Ectodermal cell (in vitro differentiated cells): ENCODE data around the gene SOX30. TPM values are rescaled to one million over a fixed set of nuclear protein-coding genes. Genes with fewer than 3 reads are reported as not detected.
"Not testable (repeated sequence)": the region's sequence is repeated elsewhere in the genome, so short reads cannot be mapped to it uniquely, and the experiment has no call there.

Experiments
- H3K27ac ChIP-seq: 2 replicates; pipeline ENCODE4 v1.7.0; 2013; ENCODE audit warnings: mild to moderate bottlenecking, low read depth, low read length; ENCODE audit not compliant: insufficient read depth, poor library complexity, severe bottlenecking
- H3K27me3 ChIP-seq: 2 replicates; pipeline ENCODE4 v1.7.0; 2013; ENCODE audit warnings: mild to moderate bottlenecking, low read length; ENCODE audit not compliant: insufficient read depth, control insufficient read depth, poor library complexity, severe bottlenecking
- H3K36me3 ChIP-seq: one replicate; pipeline ENCODE4 v1.7.0; 2013; ENCODE audit warnings: low read length; ENCODE audit not compliant: control insufficient read depth, insufficient read depth
- H3K4me1 ChIP-seq: one replicate; pipeline ENCODE4 v1.7.0; 2013; ENCODE audit warnings: low read length; ENCODE audit not compliant: control insufficient read depth, insufficient read depth
- H3K4me3 ChIP-seq: 2 replicates; pipeline ENCODE4 v1.7.0; 2013; ENCODE audit warnings: low read depth, low read length, control low read depth; ENCODE audit not compliant: insufficient read depth
- H3K9me3 ChIP-seq: 2 replicates; pipeline ENCODE4 v1.7.0; 2013; ENCODE audit warnings: mild to moderate bottlenecking, low read length, moderate library complexity; ENCODE audit not compliant: control insufficient read depth
- WGBS, 2 experiments: methylation state at CpG; one replicate each; pipeline ENCODE4 v1.1.7; 2013; ENCODE audit warnings: missing lambda C conversion rate in 2 of 2; 5-methylcytosine and 5-hydroxymethylcytosine counted together
- polyA plus RNA-seq, 4 experiments: library from polyadenylated mRNA; stranded (reverse); fragments of 50-300 nt; gene quantifications; one replicate each; pipeline ENCODE4 v1.2.3, GENCODE V29; 2013

SOX30 gene
- 0.35 TPM for polyA plus RNA-seq (2013, experiment 1 of 4)
- 0.14 TPM for polyA plus RNA-seq (2013, experiment 2 of 4)
- polyA plus RNA-seq (2013, experiment 3 of 4) = not detected
- 0.08 TPM for polyA plus RNA-seq (2013, experiment 4 of 4)

- H3K9me3 ChIP-seq = no peaks in the 10 kb centered on the region
- no peak within 1 kb of the TSS for H3K27ac ChIP-seq
- H3K4me3 ChIP-seq = peak within 1 kb of the TSS; percentile 20
- peaks cover 4% of the 10 kb centered on the region for H3K27me3 ChIP-seq
- no peaks in the 10 kb centered on the region for H3K36me3 ChIP-seq
- WGBS, 2 experiments = 95 to 98% methylated on average over 14 to 15 of the region's 15 CpGs
- no peaks in the 10 kb centered on the region for H3K4me1 ChIP-seq
Measured at GRCh38 chr5:157652377-157652692, at the start of gene SOX30. Gene SOX30, minus strand, starts transcription at chr5:157652438. Its CDS starts 360 bp downstream, at chr5:157652078.

- H3K36me3 ChIP-seq, H3K4me1 ChIP-seq, H3K4me3 ChIP-seq, H3K27me3 ChIP-seq, H3K9me3 ChIP-seq, H3K27ac ChIP-seq: not testable (repeated sequence)
- 84 to 85% methylated on average over 4 of the region's 4 CpGs for WGBS, 2 experiments
Measured at GRCh38 chr5:157698674-157699073, 46.4 kb upstream of the SOX30 start.

DNA sequence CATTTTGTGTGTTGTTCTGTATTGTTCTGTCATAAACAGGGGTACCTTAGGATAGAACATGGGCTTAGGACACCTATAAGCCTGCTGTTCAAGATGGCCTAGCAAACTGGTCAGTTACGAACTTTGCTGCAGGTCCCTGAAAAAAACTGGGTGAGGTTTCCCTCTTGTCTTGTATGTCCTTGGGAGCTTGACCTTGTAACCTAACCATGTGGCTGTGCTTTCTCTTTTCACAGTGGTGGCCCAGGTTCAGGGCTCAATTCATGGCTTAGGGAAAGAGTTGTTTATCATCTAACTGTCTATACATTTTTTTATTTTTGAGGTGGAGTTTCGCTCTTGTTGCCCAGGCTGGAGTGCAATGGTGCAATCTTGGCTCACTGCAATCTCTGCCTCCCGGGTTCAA lies 43.9 kb upstream of the SOX30 start:
- H3K4me1 ChIP-seq, H3K4me3 ChIP-seq, H3K27ac ChIP-seq, H3K36me3 ChIP-seq, H3K27me3 ChIP-seq, H3K9me3 ChIP-seq: not testable (repeated sequence)
- 85 to 94% methylated on average over 3 of the region's 3 CpGs for WGBS, 2 experiments

- WGBS, 2 experiments = 91 to 92% methylated on average over 25 of the region's 25 CpGs
Measured at GRCh38 chr5:157693816-157694215, 41.6 kb upstream of the SOX30 start.

GRCh38 chr5:157690690-157691433 lies 38.6 kb upstream of the SOX30 start:
- Histone ChIP-seq H3K4me1 (no peaks in the 10 kb centered on the region), H3K36me3 (no peaks in the 10 kb centered on the region), H3K4me3 (no peak overlapping the region), H3K27ac (no peak overlapping the region), H3K9me3 (no peaks in the 10 kb centered on the region), H3K27me3 (no peaks in the 10 kb centered on the region)
- 94 to 96% methylated on average over 53 of the region's 53 CpGs for WGBS, 2 experiments

More at GRCh38 chr5:157693816-157694215, 41.6 kb upstream of the SOX30 start:
- not testable (repeated sequence) for H3K4me1 ChIP-seq, H3K27me3 ChIP-seq, H3K4me3 ChIP-seq, H3K36me3 ChIP-seq, H3K27ac ChIP-seq, H3K9me3 ChIP-seq

DNA sequence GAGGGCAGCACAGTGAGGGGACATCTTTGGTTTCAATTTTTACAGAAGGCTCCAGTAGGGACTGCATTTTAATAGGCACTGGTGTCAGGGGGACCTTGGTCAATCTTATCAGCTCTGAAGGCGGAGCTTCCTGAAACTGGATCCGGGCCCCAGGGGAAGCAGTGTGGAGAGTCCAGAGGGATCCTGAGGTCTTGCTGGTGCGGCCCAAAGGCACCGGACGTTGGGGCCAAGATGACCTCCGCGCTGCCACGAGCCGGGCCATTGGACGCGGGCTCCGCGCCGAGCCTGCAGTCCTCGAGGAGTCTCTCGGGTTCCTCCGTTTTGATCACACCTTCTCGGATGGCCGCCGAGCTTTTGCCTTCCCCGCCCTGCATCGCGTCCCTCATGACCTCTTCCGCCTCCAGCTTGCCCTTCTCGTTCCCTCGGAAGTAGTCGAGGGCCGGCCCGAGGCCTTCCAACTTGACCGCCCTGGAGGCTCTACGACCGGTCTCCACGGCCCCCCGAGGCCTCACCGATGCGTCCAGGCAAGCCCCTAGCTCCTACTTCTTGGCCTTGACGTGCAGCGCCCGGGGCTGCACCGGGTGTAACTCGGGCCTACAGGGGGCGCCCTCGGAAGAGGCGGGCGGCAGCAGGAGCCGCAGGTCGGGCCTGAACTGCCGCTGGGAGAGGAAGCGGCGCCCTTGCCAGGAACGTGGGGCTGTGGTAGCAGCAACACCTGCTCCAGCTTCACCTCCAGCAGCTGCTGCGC lies 37.9 kb upstream of the SOX30 start:
- 94 to 95% methylated on average over 52 of the region's 52 CpGs for WGBS, 2 experiments
- Histone ChIP-seq H3K4me1 (no peaks in the 10 kb centered on the region), H3K36me3 (no peaks in the 10 kb centered on the region)

DNA sequence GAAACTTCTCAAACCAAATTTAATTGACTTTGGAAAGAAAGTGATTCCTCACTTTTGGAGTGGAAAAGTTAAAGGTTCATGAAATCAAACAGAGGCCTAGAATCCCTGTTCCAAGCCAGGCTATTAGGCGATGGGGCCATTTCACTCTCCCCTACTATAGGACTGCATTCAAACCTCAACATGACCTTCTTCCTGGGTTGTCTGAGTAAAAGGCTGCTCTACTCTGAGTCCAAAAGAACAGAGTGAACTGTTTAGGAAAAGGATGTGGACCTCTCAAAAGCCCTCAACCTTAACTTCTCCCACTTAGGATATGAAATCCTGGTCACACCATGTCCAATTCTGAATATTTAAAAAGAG lies 34.9 kb upstream of the SOX30 start:
- Histone ChIP-seq H3K27ac (no peak overlapping the region), H3K4me1 (no peaks in the 10 kb centered on the region), H3K4me3 (no peak overlapping the region), H3K36me3 (no peaks in the 10 kb centered on the region), H3K9me3 (no peaks in the 10 kb centered on the region), H3K27me3 (no peaks in the 10 kb centered on the region)
- WGBS, 2 experiments = 92 to 100% methylated on average over 1 of the region's 1 CpG

More for the DNA sequence above, 37.9 kb upstream of the SOX30 start:
- H3K27ac ChIP-seq = no peak overlapping the region
- H3K9me3 ChIP-seq = no peaks in the 10 kb centered on the region
- no peak overlapping the region for H3K4me3 ChIP-seq
- H3K27me3 ChIP-seq = no peaks in the 10 kb centered on the region

DNA sequence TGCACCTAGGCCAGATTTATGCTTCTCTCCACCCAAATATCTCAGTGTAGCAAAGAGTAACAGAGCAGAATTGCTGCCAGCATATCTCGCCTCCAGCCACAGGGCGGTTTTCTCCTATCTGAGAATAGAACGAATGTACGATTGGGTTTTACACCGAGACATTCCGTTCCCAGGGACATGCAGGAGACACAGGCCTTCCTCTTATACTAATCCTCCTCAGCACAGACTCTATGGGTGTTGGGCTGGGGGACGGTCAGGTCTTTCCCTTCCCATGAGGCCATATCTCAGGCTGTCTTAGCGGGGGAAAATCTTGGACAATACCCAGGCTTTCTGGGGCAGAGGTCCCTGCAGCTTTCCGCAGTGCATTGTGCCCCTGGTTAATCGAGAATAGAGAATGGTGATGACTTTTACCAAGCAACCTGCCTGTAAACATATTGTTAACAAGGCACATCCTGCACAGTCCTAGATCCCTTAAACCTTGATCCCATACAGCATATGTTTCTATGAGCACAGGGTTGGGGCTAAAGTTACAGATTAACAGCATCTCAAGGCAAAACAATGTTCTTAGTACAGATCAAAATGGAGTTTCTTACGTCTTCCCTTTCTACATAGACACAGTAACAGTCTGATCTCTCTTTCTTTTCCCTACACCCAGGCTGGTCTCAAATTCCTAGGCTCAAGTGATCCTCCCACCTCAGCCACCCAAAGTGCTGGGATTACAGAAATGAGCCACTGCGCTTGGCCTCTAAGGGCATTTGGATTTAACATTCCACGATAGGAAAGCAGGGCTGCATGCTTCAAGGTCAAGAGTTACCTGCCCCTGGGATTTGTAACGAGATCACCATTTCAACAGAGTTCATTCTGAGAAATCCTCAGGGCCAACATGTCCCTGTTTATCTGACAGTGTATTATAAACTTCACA lies 34.3 kb upstream of the SOX30 start:
- not testable (repeated sequence) for H3K4me1 ChIP-seq, H3K4me3 ChIP-seq, H3K9me3 ChIP-seq, H3K27ac ChIP-seq, H3K27me3 ChIP-seq, H3K36me3 ChIP-seq
- WGBS, 2 experiments = 87 to 93% methylated on average over 14 of the region's 14 CpGs

DNA sequence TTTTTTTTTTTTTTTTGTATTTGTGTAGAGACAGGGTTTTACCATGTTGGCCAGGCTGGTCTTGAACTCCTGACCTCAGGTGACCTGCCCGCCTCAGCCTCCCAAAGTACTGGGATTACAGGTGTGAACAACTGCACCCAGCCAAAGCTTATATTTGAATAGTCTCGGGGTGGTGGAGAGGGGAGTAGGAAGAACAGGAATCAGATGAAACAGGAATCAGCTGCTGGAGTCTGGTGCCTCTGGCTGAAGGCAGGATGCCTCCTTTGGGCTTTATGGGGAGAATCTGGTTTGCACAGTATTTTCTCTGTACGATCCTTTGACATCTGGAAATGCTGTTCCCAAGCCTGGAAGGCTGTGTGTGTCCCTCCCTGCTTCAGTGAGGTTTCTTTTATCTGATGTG lies 30.0 kb upstream of the SOX30 start:
- Histone ChIP-seq H3K4me3 (no peak overlapping the region), H3K36me3 (no peaks in the 10 kb centered on the region), H3K27me3 (no peaks in the 10 kb centered on the region), H3K4me1 (no peaks in the 10 kb centered on the region), H3K9me3 (no peaks in the 10 kb centered on the region), H3K27ac (no peak overlapping the region)
- WGBS, 2 experiments = 79% methylated on average over 3 of the region's 3 CpGs

- no peaks in the 10 kb centered on the region for H3K4me1 ChIP-seq
- no peaks in the 10 kb centered on the region for H3K9me3 ChIP-seq
- H3K27me3 ChIP-seq = no peaks in the 10 kb centered on the region
- no peaks in the 10 kb centered on the region for H3K36me3 ChIP-seq
- no peak overlapping the region for H3K4me3 ChIP-seq
- no peak overlapping the region for H3K27ac ChIP-seq
- 91% methylated on average over 4 of the region's 4 CpGs for WGBS, 2 experiments
Measured at GRCh38 chr5:157681048-157681447, 28.8 kb upstream of the SOX30 start.
